22Rv1 (cell line): ENCODE measurements around the gene PAPOLB.

Experiments
- H3K27ac ChIP-seq: fragments of 450-650 bp; 2 replicates; pipeline ENCODE4 v1.5.1; 2017
- ZFX ChIP-seq: fragments of 450-650 bp; IDR thresholded peaks from 2 replicates; pipeline ENCODE4 v1.6.1; 2017; ENCODE audit warnings: antibody characterized with exemption, borderline replicate concordance
- TF ChIP-seq, protein P1 (sequence below): fragments of 450-650 bp; IDR thresholded peaks from 2 replicates; pipeline ENCODE4 v1.5.1; 2017; ENCODE audit warnings: mild to moderate bottlenecking

Gene PAPOLB

DNA sequence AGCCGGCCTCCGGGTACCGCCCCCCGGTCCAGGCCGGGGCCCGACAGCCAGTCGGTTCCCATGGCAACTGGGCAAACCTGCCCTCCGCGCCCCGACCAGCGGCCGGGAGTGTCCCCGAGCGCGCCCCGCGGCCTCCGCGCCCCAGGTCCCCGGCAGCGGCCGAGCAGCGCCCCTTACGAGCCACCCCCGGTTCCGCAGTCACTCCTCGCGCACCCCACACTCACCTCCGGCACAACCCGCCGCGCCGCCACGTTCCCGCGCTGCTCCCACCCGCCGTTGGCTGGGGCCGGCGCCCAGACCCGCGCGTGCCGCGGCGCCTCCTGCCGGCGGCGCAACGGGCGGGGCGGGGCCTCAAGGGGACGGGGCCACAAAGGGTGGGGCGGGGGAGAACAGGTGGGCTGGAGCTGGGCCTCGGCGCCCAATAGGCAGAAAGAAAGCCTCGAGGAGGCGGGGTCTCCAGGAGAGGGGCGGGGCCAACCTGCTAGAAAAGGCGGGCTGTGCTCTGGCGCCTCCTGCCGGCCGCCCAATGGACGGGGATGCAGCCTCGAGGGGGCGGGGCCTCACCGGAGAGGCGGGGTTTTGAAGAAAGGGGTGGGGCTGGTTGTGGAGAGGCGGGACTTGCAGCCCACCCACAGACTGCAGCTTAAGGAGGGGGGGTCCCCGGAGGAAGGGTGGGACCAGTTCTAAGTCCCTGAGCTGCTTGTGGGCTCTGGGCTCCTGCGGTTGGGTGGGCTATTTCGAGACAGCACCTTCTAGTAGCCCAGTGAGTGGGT lies 21.7 kb upstream of the PAPOLB start, which contains the start of gene RADIL:
TSS of gene RADIL (minus strand) at position 345 of the 773 bp plus-strand sequence. CDS start 5,577 bp downstream, outside the sequence.
- peak within 1 kb of the TSS; percentile 32; the same call in 1 of the 2 replicates for H3K27ac ChIP-seq
- no peak for TF ChIP-seq ZFX
- TF ChIP-seq, protein P1, sequence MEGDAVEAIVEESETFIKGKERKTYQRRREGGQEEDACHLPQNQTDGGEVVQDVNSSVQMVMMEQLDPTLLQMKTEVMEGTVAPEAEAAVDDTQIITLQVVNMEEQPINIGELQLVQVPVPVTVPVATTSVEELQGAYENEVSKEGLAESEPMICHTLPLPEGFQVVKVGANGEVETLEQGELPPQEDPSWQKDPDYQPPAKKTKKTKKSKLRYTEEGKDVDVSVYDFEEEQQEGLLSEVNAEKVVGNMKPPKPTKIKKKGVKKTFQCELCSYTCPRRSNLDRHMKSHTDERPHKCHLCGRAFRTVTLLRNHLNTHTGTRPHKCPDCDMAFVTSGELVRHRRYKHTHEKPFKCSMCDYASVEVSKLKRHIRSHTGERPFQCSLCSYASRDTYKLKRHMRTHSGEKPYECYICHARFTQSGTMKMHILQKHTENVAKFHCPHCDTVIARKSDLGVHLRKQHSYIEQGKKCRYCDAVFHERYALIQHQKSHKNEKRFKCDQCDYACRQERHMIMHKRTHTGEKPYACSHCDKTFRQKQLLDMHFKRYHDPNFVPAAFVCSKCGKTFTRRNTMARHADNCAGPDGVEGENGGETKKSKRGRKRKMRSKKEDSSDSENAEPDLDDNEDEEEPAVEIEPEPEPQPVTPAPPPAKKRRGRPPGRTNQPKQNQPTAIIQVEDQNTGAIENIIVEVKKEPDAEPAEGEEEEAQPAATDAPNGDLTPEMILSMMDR = peak; percentile 100

DNA sequence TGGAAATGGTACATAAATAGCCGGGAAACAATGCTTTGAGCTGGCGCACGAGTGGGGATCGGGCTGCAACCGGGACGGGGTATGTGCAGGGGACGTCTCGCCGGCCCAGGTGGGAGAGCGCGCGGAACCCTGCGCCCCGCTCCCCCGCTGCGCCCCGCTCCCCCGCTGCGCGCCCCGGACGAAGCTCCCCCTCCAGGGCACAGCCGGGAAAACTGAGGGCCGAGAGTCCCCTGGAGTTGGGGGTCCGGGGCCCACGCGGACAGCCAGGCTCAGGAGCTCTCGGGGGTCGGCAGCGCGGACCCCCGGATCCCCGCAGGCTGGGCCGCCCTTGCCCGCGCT lies 21.2 kb upstream of the PAPOLB start:
- TF ChIP-seq, protein P1 = no peak
- no peak for TF ChIP-seq ZFX
- 0 out of 2 replicates have a peak overlapping the region, but pooled peaks have one; percentile 32 for H3K27ac ChIP-seq

GRCh38 chr7:4882169-4883032 lies 20.6 kb upstream of the PAPOLB start:
- TF ChIP-seq ZFX = no peak
- TF ChIP-seq, protein P1 = no peak
- peak overlapping the region; percentile 32 for H3K27ac ChIP-seq

GRCh38 chr7:4880218-4880617 lies 18.4 kb upstream of the PAPOLB start:
- no peak for TF ChIP-seq ZFX
- TF ChIP-seq, protein P1 = no peak
- H3K27ac ChIP-seq = no peak overlapping the region

- no peak overlapping the region for H3K27ac ChIP-seq
- TF ChIP-seq ZFX = no peak
- TF ChIP-seq, protein P1 = no peak
These were observed 17.7 kb upstream of the PAPOLB start for GRCh38 chr7:4879396-4880081.

GRCh38 chr7:4878336-4879335 lies 16.8 kb upstream of the PAPOLB start:
- no peak for TF ChIP-seq ZFX
- TF ChIP-seq, protein P1 = no peak
- no peak overlapping the region for H3K27ac ChIP-seq
